CD4-positive, alpha-beta T cell treated with Interleukin-17A for 1 hour (primary cell): ENCODE data around the gene AP3B2.
"Not testable (repeated sequence)": the region's sequence is repeated elsewhere in the genome, so short reads cannot be mapped to it uniquely, and the experiment has no call there.

Experiments
- DNase-seq: peaks from one replicate; pipeline ENCODE4 v3.0.0-alpha.2; 2020

AP3B2 gene

DNA sequence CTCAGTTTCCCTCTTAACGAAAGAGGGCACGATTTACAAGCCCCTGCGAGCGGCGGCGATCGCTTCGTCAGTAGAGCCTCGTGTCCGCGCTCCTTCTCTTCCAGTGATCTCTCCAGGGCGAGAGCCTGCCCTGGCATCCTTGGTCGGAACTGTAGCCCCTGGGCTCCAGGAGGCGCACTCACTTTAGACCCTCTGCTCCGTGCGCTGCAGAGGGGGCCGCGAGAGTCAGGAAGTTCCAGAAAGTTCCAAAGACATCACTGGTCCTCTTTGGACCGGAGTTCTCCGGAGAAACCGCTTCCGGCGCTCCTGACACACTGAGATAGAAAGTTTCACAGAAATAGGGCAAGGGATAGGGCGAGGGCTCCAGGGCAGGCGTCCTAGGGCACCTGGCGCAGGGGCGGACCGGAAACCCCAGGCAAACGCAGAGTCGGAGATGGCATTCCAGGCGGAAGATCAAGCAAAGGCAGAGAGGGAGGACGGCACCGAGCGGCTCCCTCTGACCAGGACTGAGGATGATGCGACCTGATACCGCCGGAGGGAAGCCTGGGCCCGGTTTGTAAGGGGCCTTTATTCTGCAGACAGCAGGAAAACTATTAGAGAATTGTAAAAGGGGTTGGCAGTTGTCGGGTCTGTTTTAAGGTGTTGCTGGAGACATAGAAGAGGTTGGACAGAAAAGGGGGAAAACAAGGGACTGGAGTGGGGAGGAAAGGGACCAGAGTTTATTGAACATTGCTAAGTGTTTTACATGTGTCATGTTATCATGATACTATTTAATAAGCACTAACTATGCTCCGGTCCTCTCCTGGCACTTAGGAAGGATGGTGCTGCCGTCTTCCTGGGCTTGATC lies 61.2 kb downstream of the AP3B2 start:
- no peak for DNase-seq

- DNase-seq, result peak; percentile 33
Observed at GRCh38 chr15:82647835-82648256, 61.8 kb downstream of the AP3B2 start.

DNA sequence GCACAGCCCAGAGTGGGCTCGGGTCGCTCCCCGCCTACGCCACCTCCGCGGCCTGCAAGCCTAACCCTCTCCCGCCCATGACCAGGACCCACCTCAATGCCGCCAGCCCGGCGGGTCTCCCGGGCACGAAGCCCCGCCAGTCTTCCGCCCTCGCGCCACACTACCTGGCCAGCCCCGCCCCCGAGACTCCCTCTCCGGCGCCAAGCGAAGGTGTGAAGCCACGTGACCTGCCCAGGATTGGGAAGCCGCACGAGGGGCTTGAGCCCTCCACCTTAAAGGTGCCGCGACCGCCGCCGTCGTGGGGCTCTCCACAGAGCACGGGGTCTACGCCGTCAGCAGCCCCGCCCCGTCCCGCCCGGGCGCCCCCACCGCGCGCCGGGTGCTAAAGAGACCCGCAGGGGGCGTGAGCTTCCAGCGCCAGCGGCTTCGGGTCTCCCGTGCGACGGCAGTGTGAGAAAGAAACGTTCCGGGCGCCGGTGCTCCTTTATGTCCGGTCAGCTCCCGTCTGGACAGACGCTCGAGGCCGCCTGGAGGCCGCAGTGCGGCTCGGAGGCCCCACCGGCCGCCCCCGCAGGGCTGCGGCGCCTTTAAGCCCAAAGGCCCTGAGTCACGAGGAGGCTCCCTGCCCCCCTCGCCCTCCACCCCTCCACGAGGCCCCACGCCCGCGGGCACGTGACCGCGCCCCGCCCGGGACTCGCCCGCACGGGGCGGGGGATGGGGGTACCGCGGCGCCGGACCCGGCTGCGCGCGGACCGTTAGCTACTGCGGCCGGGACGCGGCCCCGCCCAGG lies 62.4 kb downstream of the AP3B2 start, which contains the start of gene CPEB1:
TSS of gene CPEB1 (minus strand) at position 319 of the 790 bp plus-strand sequence. CDS start 18,904 bp downstream, outside the sequence.
- DNase-seq, result peak; percentile 31

DNA sequence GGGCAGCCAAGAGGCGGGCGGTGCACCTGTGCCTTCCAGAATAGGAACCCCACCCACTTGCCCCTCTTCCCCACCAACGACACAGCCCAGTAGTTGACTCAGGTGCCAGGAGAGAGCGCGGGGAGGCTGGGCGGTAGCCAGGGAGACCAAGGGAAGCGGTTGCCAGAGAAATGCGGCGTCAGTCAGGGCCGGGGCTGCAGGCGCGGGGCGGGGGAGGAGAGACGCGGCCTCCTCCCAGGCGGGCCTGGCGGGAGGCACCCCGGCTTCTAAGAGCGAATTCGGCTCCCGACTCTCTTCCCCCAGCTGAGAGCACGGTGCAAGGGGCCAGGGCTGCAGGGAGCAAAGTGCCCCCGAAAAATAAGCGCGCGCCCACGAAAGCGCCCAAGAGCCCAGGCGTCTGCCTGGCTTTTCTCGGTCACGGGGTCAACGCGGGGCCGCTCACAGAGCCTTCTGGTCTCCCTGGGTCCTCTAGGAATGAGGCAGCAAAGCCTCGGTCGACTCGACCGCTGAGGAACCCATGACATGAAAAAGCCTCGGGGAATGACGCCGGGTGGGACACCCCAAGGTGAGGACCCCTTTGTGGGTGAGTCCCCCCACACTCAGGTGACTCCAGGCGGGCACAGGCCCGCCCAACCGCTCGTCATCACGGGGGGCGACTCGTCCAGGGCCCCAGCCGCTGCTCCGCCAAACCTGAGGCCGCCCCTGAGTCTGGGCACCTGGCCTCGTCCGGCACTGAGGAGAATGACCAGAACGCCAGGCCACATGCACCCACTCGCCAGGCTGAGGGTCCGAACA lies 63.2 kb downstream of the AP3B2 start:
- DNase-seq, result no peak

DNA sequence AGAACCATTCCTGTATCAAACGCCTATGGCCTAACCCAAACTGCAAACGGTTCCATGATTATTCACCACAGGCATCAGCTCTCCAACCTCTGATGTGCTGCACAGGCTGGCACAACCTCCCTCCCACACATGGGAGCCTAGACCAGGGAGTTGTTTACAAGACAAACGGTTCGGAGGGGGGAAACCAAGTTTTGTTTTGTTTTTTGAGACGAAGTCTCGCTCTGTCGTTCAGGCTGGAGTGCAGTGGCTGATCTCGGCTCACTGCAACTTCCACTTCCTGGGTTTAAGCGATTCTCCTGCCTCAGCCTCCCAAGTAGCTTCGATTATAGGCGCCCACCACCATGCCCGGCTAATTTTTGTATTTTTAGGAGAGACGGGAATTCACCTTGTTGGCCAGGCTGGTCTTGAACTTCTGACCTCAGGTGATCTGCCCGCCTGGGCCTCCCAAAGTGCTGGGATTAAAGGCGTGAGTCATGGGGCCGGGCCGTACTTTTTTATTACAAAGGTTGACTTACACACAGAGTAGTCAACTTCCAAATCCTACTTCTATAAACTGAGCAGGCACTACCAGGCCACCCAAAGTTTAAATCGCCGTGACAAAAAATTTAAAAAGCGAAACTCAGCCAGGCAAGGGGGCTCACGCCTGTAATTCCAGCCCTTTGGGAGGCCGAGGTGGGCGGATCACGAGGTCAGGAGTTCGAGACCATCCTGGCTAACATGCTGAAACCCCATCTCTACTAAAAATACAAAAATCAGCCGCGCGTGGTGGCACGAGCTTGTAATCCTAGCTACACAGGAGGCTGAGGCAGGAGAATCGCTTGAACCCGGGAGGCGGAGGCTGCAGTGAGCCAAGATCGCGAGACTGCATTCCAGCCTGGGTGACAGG lies 64.5 kb downstream of the AP3B2 start:
- not testable (repeated sequence) for DNase-seq

- no peak for DNase-seq
Observed at GRCh38 chr15:82643992-82644391, 65.7 kb downstream of the AP3B2 start.

GRCh38 chr15:82642656-82643055 lies 67.0 kb downstream of the AP3B2 start:
- no peak for DNase-seq

DNA sequence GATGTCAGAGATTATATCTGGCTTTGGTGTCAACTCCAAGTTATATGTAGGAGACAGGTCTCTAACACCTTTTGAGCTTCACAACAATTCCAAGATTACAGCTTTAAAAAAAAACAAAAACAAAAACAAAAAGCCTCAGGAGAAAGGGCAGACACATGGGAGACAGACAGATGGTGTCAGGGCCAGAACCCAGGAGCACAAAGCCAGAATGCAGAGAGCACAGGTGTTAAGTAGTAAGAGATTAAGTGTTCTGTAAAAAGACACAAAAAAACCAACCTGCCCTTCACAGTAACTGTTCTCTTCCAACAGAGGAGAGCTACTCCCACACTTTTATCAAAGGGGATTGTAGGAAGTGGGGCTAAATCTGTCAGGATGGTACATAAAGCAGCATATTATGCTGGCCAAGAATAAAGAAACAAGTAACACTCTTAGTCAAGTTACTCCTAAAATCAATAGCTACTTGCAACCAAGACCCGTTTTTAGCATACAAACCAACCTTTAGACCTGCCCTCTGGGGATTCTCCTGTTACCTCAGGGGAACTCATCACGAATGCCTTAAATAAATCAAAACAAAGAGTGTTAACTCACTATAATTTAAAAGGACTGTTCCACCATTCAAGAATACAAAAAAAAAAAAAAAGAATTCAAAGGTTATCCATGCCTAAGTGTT lies 68.4 kb downstream of the AP3B2 start:
- no peak for DNase-seq

- no peak for DNase-seq
Observed at GRCh38 chr15:82640672-82641071, 69.0 kb downstream of the AP3B2 start.

- no peak for DNase-seq
Observed at GRCh38 chr15:82635798-82636197, 73.9 kb downstream of the AP3B2 start.

GRCh38 chr15:82630033-82630432 lies 79.6 kb downstream of the AP3B2 start:
- DNase-seq, result no peak

DNA sequence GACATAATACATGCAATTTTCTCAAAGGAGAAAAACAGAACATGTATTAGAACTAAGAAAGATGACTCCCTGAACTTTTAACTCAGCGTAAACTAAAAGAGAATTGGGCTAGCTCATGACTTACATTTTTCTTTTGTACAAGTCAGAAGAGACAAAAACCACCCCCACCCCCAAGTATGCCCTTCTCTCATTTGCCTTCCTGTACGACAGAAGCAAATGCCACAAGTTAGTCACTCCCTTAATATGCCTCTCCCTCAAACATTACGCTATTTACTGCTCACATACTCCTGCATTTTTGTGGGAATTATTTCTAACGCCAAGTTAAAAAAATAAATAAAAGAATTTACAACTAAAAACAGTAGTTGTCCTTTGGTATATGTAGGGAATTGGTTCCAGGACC lies 84.5 kb downstream of the AP3B2 start:
- DNase-seq, result no peak

- DNase-seq, result no peak
Observed at GRCh38 chr15:82624438-82624837, 85.2 kb downstream of the AP3B2 start.

GRCh38 chr15:82624008-82624407 lies 85.7 kb downstream of the AP3B2 start:
- DNase-seq, result no peak

- no peak for DNase-seq
Observed at GRCh38 chr15:82621970-82622369, 87.7 kb downstream of the AP3B2 start.

GRCh38 chr15:82613747-82614146 lies 95.9 kb downstream of the AP3B2 start:
- no peak for DNase-seq

- no peak for DNase-seq
Observed at GRCh38 chr15:82611348-82611747, 98.3 kb downstream of the AP3B2 start.
